ENCODE measurements around the gene ALDH8A1. TPM values are rescaled to one million over a fixed set of nuclear protein-coding genes. Genes with fewer than 3 reads are reported as not detected.
"Not testable (repeated sequence)": the region's sequence is repeated elsewhere in the genome, so short reads cannot be mapped to it uniquely, and the experiment has no call there.

ALDH8A1 gene
- total and polyA plus RNA-seq, 2 experiments from 2014 or later = 8.0 to 9.9 TPM

DNA sequence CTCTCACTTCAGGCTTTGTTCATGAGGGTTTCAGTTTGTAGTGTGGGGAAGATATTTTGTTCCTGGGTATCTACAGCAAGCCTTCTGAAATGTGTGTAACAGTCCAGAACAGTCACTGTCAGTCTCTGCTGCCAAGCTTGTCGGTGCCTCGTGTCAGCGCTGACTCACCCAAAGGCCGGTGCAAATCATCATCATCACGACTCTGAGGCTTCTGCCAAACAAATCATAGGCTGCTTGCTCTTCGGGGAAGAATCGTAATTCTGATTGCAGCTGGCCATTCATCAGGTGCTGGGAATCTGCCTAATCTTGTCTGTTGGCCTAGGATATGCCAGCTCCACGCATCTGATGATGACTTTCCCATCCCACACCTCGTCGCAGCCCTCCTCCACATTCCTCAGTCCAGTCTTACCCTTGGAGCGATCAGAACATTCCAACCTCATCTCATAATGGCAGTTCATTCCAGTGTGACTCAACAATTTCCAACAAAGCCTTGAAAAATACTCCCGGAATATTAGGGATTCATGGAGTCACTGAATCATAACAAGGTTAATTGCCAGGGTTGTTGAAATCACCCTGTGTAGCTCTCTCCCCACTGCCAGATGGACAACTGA lies 40.9 kb downstream of the ALDH8A1 start:
- TF ChIP-seq, protein P1, sequence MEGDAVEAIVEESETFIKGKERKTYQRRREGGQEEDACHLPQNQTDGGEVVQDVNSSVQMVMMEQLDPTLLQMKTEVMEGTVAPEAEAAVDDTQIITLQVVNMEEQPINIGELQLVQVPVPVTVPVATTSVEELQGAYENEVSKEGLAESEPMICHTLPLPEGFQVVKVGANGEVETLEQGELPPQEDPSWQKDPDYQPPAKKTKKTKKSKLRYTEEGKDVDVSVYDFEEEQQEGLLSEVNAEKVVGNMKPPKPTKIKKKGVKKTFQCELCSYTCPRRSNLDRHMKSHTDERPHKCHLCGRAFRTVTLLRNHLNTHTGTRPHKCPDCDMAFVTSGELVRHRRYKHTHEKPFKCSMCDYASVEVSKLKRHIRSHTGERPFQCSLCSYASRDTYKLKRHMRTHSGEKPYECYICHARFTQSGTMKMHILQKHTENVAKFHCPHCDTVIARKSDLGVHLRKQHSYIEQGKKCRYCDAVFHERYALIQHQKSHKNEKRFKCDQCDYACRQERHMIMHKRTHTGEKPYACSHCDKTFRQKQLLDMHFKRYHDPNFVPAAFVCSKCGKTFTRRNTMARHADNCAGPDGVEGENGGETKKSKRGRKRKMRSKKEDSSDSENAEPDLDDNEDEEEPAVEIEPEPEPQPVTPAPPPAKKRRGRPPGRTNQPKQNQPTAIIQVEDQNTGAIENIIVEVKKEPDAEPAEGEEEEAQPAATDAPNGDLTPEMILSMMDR (IDR thresholded peaks at IDR 0.05; ENCODE audit: poor library complexity) = no peak
- TF ChIP-seq EZH2 (IDR thresholded peaks at IDR 0.05; ENCODE audit: borderline replicate concordance) = no peak
- TF ChIP-seq EZH2phosphoT487 (IDR thresholded peaks at IDR 0.05; ENCODE audit: low read depth, severe bottlenecking, unreplicated experiment) = no peak
- peak; percentile 59 for DNase-seq (ENCODE audit: low spot score)
- no peak overlapping the region for H3K4me3 ChIP-seq
- H3K79me2 ChIP-seq = no peaks in the 10 kb centered on the region
- no peaks in the 10 kb centered on the region for H3K36me3 ChIP-seq (replicated peaks; ENCODE audit: insufficient read depth, low read depth)
- no peak overlapping the region for H2AFZ ChIP-seq
- no peaks in the 10 kb centered on the region for H4K20me1 ChIP-seq (ENCODE audit: insufficient read depth, poor library complexity, severe bottlenecking)
- WGBS (ENCODE audit: low lambda C conversion rate, missing lambda C conversion rate) = 79% methylated on average over 12 of the region's 12 CpGs
- H3K4me1 ChIP-seq (ENCODE audit: insufficient read depth) = no peaks in the 10 kb centered on the region
- no peaks in the 10 kb centered on the region for H3K27me3 ChIP-seq
- peak overlapping the region; percentile 70 for H3K27ac ChIP-seq
- H3K4me2 ChIP-seq = no peak overlapping the region
- no peaks in the 10 kb centered on the region for H3K9me3 ChIP-seq (ENCODE audit: low read depth)
- no peaks in the 10 kb centered on the region for H3K9me2 ChIP-seq (replicated peaks; ENCODE audit: insufficient read depth)

DNA sequence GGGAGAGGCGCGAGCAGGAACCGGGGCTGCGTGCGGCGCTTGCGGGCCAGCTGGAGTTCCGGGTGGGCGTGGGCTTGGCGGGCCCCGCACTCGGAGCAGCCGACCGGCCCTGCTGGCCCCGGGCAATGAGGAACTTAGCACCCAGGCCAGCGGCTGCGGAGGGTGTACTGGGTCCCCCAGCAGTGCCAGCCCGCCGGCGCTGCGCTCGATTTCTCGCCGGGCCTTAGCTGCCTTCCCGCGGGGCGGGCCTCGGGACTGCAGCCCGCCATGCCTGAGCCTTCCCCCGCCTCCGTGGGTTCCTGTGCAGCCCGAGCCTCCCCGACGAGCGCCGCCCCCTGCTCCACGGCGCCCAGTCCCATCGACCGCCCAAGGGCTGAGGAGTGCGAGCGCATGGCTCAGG lies 45.2 kb downstream of the ALDH8A1 start:
- not testable (repeated sequence) for H3K27me3 ChIP-seq; H3K27ac ChIP-seq; H3K4me2 ChIP-seq; H4K20me1 ChIP-seq (ENCODE audit: insufficient read depth, poor library complexity, severe bottlenecking); H3K4me1 ChIP-seq (ENCODE audit: insufficient read depth); H3K4me3 ChIP-seq; H3K79me2 ChIP-seq; H3K36me3 ChIP-seq (replicated peaks; ENCODE audit: insufficient read depth, low read depth); DNase-seq (ENCODE audit: low spot score); H2AFZ ChIP-seq; H3K9me3 ChIP-seq (ENCODE audit: low read depth); H3K9me2 ChIP-seq (replicated peaks; ENCODE audit: insufficient read depth)
- over 99% methylated on average over 20 of the region's 42 CpGs for WGBS (ENCODE audit: low lambda C conversion rate, missing lambda C conversion rate)

DNA sequence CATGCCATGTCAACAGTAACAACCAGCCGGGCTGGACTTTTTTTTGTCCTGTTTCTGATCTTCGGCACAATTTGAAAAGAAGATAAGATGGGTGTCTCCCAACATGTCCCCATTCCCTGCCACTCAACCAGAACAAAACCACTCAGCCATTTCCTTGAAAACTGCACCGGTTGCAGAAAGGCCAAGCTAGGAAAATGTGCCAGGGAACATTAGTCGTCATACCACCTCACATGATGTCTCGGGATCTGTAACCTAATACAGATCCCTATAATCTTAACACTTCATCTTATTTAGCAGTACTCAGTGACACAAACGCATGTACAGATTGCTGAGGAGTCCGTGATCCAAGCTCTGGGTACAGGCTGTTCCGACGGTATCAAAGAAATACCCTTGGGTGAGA lies 46.5 kb downstream of the ALDH8A1 start:
- Histone ChIP-seq H3K9me3 (ENCODE audit: low read depth) (no peaks in the 10 kb centered on the region), H4K20me1 (ENCODE audit: insufficient read depth, poor library complexity, severe bottlenecking) (no peaks in the 10 kb centered on the region), H3K79me2 (no peaks in the 10 kb centered on the region), H2AFZ (no peak overlapping the region), H3K36me3 (replicated peaks; ENCODE audit: insufficient read depth, low read depth) (no peaks in the 10 kb centered on the region), H3K27ac (peak overlapping the region; percentile 40), H3K27me3 (no peaks in the 10 kb centered on the region), H3K9me2 (replicated peaks; ENCODE audit: insufficient read depth) (no peaks in the 10 kb centered on the region), H3K4me2 (no peak overlapping the region), H3K4me1 (ENCODE audit: insufficient read depth) (no peaks in the 10 kb centered on the region), H3K4me3 (no peak overlapping the region)
- peak; percentile 13 for DNase-seq (ENCODE audit: low spot score)
- no peak for TF ChIP-seq EZH2phosphoT487 (IDR thresholded peaks at IDR 0.05; ENCODE audit: low read depth, severe bottlenecking, unreplicated experiment)
- 76% methylated on average over 9 of the region's 9 CpGs for WGBS (ENCODE audit: low lambda C conversion rate, missing lambda C conversion rate)

DNA sequence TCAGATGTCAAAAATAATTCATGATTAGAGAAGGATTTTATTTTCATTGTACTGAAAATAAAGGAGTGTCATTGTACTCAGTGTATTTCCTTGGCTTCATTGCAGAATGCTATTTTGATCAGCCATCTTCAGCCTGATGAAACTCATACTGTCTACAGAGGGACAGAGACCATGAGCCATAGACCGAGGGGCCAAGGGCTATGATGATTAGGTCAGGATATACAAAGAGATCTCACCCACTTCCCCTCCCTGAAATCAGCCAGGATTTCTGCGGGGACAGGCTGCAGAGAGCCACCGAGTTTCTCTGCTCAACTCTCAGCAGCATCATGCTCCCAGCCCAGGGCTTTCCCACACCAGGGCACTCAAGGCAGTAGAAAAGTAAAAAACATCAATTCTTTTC lies 47.0 kb downstream of the ALDH8A1 start:
- DNase-seq (ENCODE audit: low spot score) = no peak
- H3K9me2 ChIP-seq (replicated peaks; ENCODE audit: insufficient read depth) = no peaks in the 10 kb centered on the region
- no peaks in the 10 kb centered on the region for H3K27me3 ChIP-seq
- no peaks in the 10 kb centered on the region for H3K9me3 ChIP-seq (ENCODE audit: low read depth)
- H3K79me2 ChIP-seq = no peaks in the 10 kb centered on the region
- 61% methylated on average over 3 of the region's 3 CpGs for WGBS (ENCODE audit: low lambda C conversion rate, missing lambda C conversion rate)
- TF ChIP-seq EZH2phosphoT487 (IDR thresholded peaks at IDR 0.05; ENCODE audit: low read depth, severe bottlenecking, unreplicated experiment) (no peak), EZH2 (IDR thresholded peaks at IDR 0.05; ENCODE audit: borderline replicate concordance) (no peak)
- TF ChIP-seq, protein P1 (IDR thresholded peaks at IDR 0.05; ENCODE audit: poor library complexity) = no peak
- no peak overlapping the region for H3K4me3 ChIP-seq
- no peaks in the 10 kb centered on the region for H3K4me1 ChIP-seq (ENCODE audit: insufficient read depth)
- H2AFZ ChIP-seq = no peak overlapping the region
- no peaks in the 10 kb centered on the region for H3K36me3 ChIP-seq (replicated peaks; ENCODE audit: insufficient read depth, low read depth)
- no peaks in the 10 kb centered on the region for H4K20me1 ChIP-seq (ENCODE audit: insufficient read depth, poor library complexity, severe bottlenecking)
- H3K27ac ChIP-seq = peak overlapping the region; percentile 40
- no peak overlapping the region for H3K4me2 ChIP-seq

All from hepatocyte (in vitro differentiated cells).